B cell (primary cell): ENCODE results near the gene XRCC1. TPM values are rescaled to one million over a fixed set of nuclear protein-coding genes. Genes with fewer than 3 reads are reported as not detected.

ENCODE experiments used
- ATAC-seq: fragments of 200-7000 bp; cut with Tn5 transposase; one replicate; pipeline ENCODE4 v1.10.0; 2021; ENCODE audit warnings: low read depth, mild to moderate bottlenecking, moderate number of reproducible peaks, moderate library complexity
- CTCF ChIA-PET: fragments of 350-600 bp; sonication (Branson Sonifier 250); formaldehyde crosslinking; loops from one replicate; lab custom pipeline; 2021; ENCODE audit warnings: antibody characterized with exemption, inconsistent platforms; lab: Charles Lee
- POLR2A ChIA-PET: fragments of 350-600 bp; sonication (Branson Sonifier 250); formaldehyde crosslinking; loops from one replicate; lab custom pipeline; 2021; ENCODE audit warnings: antibody characterized with exemption; lab: Charles Lee
- DNase-seq: peaks from one replicate; pipeline ENCODE4 v3.0.0; 2013
- H2AFZ ChIP-seq: 2 replicates; pipeline ENCODE4 v1.6.1; 2012; ENCODE audit warnings: mild to moderate bottlenecking, low read depth, low read length; ENCODE audit not compliant: insufficient read depth, poor library complexity, severe bottlenecking
- H3K27ac ChIP-seq, 2 donors: 1 replicate in 1 of 2; 2 replicates in 1 of 2; pipeline ENCODE4 v1.5.1; 2012 to 2013; ENCODE audit warnings: low read length in 2 of 2, mild to moderate bottlenecking in 2 of 2, moderate library complexity in 1 of 2
- H3K27me3 ChIP-seq, 4 experiments: fragments of 200-600 bp in 1 of 4; sonication (generic) in 1 of 4; replicated peaks in 1 of 4; 1 replicate in 2 of 4; 2 replicates in 2 of 4; pipeline versions ENCODE4 v1.6.1 to v1.7.0; 2013 to 2016; ENCODE audit warnings: low read length in 3 of 4, mild to moderate bottlenecking in 2 of 4, mixed read lengths in 1 of 4, moderate library complexity in 1 of 4; ENCODE audit not compliant: insufficient read depth in 4 of 4, control insufficient read depth in 3 of 4; ENCODE audit errors: control extremely low read depth in 1 of 4
- H3K36me3 ChIP-seq, 2 experiments: replicated peaks in 1 of 2; 1 replicate in 1 of 2; 2 replicates in 1 of 2; pipeline versions ENCODE4 v1.6.1 to v1.7.1; 2013; ENCODE audit warnings: low read length in 1 of 2; ENCODE audit not compliant: insufficient read depth in 2 of 2, control insufficient read depth in 1 of 2; ENCODE audit errors: control extremely low read depth in 1 of 2, extremely low read depth in 1 of 2
- H3K4me1 ChIP-seq, 2 donors: fragments of 200-600 bp in 1 of 2; sonication (generic) in 1 of 2; 1 replicate in 1 of 2; 2 replicates in 1 of 2; pipeline versions ENCODE4 v1.5.1 to v1.6.1; 2013 to 2017; ENCODE audit warnings: low read length in 2 of 2; ENCODE audit not compliant: control insufficient read depth in 2 of 2, insufficient read depth in 2 of 2
- H3K4me2 ChIP-seq: replicated peaks from 2 replicates; pipeline ENCODE3; 2012; ENCODE audit warnings: mild to moderate bottlenecking, low read depth, low read length; ENCODE audit not compliant: poor library complexity, severe bottlenecking
- H3K4me3 ChIP-seq, 5 experiments: fragments of 200-600 bp in 1 of 5; sonication (generic) in 1 of 5; 1 replicate in 3 of 5; 2 replicates in 2 of 5; pipeline versions ENCODE4 v1.5.1 to v1.7.0; 2011 to 2016; ENCODE audit warnings: low read length in 4 of 5, mild to moderate bottlenecking in 4 of 5, low read depth in 2 of 5, control low read depth in 1 of 5, moderate library complexity in 1 of 5; ENCODE audit not compliant: insufficient read depth in 1 of 5; ENCODE audit errors: control extremely low read depth in 1 of 5, extremely low read depth in 1 of 5
- H3K79me2 ChIP-seq: fragments of 200-600 bp; sonication (generic); one replicate; pipeline ENCODE4 v1.6.0; 2016; ENCODE audit warnings: low read length; ENCODE audit not compliant: control insufficient read depth, insufficient read depth
- H3K9ac ChIP-seq: fragments of 200-600 bp; sonication (generic); 2 replicates; pipeline ENCODE4 v1.6.1; 2017; ENCODE audit warnings: mild to moderate bottlenecking, low read length, moderate library complexity
- H3K9me3 ChIP-seq, 3 donors: one replicate each; pipeline versions ENCODE4 v1.6.1 to v1.7.1; 2013; ENCODE audit warnings: low read length in 2 of 3; ENCODE audit not compliant: control insufficient read depth in 2 of 3, insufficient read depth in 1 of 3; ENCODE audit errors: control extremely low read depth in 1 of 3
- H4K20me1 ChIP-seq: 2 replicates; pipeline ENCODE4 v1.6.0; 2012; ENCODE audit warnings: mild to moderate bottlenecking, low read length; ENCODE audit not compliant: insufficient read depth, control insufficient read depth, poor library complexity, severe bottlenecking
- H3K27ac Mint-ChIP-seq: one replicate; pipeline ENCODE4 v1.8.0; 2021; ENCODE audit warnings: mixed read lengths
- H3K27me3 Mint-ChIP-seq: one replicate; pipeline ENCODE4 v1.8.0; 2021; ENCODE audit warnings: mixed read lengths
- H3K4me1 Mint-ChIP-seq: one replicate; pipeline ENCODE4 v1.8.0; 2021; ENCODE audit warnings: mixed read lengths
- H3K4me3 Mint-ChIP-seq: one replicate; pipeline ENCODE4 v1.8.0; 2021; ENCODE audit warnings: mixed read lengths
- H3K9me3 Mint-ChIP-seq: one replicate; pipeline ENCODE4 v1.8.0; 2022; ENCODE audit warnings: mixed read lengths; ENCODE audit not compliant: insufficient read depth
- EZH2 ChIP-seq: IDR thresholded peaks from 2 replicates; pipeline ENCODE4 v1.6.1; 2012; ENCODE audit warnings: borderline replicate concordance, low read depth, mild to moderate bottlenecking, moderate library complexity, low read length; ENCODE audit not compliant: insufficient read depth, poor library complexity, severe bottlenecking
- WGBS: methylation state at CpG from one replicate; pipeline ENCODE4 v1.1.5; 2013; ENCODE audit warnings: missing lambda C conversion rate; ENCODE audit not compliant: insufficient coverage; 5-methylcytosine and 5-hydroxymethylcytosine counted together
- intact Hi-C: fragments of 100-400 bp; cut with micrococcal nuclease; formaldehyde crosslinking; loops from one replicate; pipeline ENCODE4 v1.10.0; 2022
- polyA plus RNA-seq: library from polyadenylated mRNA; depleted of rRNA; stranded (reverse); fragments of >200 nt; gene quantifications from 2 replicates; pipeline ENCODE4 v1.2.3, GENCODE V29; 2012
- total RNA-seq, 2 donors: library from RNA; stranded (reverse); fragments of 120-200 nt in 1 of 2; gene quantifications; 1 replicate in 1 of 2; 2 replicates in 1 of 2; pipeline versions ENCODE4 v1.2.3 to v1.2.4, GENCODE V29; 2013 to 2022
- TF ChIP-seq, protein P1 (sequence below): fragments of 200-600 bp; IDR thresholded peaks from one replicate; pipeline ENCODE4 v1.8.0; 2022; ENCODE audit warnings: antibody characterized with exemption, mild to moderate bottlenecking

XRCC1 gene
- total and polyA plus RNA-seq, 2 donors (not counting 1 experiment from before 2014, with no cell fraction given), result 34.6 to 38.2 TPM

DNA sequence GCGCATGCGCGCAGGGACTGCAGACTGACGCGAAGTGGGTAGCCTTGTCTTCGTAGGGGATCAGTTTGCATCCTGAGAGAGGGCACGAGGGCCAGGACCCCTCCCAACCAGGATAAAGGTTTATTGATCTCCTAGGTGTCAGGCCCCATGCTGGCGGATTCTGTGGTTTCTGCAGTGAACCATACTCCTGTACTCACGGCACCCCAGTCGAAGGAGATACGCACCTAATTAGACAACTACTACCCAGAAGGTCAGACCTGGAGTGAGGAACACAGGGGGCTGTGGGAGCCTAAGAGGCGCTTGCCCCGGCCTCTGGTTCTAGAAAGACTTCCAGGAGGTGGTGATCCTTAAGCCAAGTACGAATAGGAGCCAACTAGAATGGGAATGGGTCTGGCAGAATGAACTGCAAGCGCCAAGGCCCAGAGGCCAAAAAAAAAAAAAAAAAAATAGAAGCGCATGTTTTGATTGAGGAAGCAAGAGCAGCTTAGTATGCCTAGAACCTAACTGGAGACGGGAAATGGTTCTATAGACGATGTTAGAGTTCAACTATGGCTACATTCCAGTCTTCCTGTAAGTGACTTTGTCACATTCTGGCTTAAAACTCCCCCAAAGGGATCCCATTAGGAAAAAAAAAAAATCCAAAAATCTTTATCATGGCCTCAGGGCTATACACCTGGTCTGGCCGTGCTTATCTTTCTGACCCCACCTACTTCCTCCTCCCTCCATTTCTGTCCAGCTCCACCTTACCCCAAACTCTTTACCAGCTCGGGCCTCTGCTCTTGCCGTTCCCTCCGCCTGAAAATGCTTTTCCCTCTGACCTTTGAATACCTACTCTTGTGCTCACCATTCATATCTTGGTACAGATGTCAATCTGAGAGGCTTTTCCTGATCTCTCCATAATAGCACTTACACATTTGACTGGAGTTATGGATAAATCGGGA lies 45.0 kb upstream of the XRCC1 start:
- peak overlapping the region; percentile 86 for H3K9ac ChIP-seq
- TF ChIP-seq, protein P1, sequence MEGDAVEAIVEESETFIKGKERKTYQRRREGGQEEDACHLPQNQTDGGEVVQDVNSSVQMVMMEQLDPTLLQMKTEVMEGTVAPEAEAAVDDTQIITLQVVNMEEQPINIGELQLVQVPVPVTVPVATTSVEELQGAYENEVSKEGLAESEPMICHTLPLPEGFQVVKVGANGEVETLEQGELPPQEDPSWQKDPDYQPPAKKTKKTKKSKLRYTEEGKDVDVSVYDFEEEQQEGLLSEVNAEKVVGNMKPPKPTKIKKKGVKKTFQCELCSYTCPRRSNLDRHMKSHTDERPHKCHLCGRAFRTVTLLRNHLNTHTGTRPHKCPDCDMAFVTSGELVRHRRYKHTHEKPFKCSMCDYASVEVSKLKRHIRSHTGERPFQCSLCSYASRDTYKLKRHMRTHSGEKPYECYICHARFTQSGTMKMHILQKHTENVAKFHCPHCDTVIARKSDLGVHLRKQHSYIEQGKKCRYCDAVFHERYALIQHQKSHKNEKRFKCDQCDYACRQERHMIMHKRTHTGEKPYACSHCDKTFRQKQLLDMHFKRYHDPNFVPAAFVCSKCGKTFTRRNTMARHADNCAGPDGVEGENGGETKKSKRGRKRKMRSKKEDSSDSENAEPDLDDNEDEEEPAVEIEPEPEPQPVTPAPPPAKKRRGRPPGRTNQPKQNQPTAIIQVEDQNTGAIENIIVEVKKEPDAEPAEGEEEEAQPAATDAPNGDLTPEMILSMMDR, result no peak
- no peak for TF ChIP-seq EZH2
- H3K79me2 ChIP-seq, result peaks cover 14% of the 10 kb centered on the region
- H3K36me3 ChIP-seq, result no peaks in the 10 kb centered on the region
- peak overlapping the region; percentile 79 for H3K4me2 ChIP-seq
- POLR2A ChIA-PET, result interaction anchor here (0.7 to 1.3 kb wide), 2 partner anchors 47 to 87 kb away, joined by 3 to 4 read pairs; partner anchors contain the start of gene ZNF575
- peak overlapping the region; percentile 54 to 86 (median 80) for H3K4me3 ChIP-seq
- H3K27ac Mint-ChIP-seq, result peak overlapping the region; percentile 99
- H2AFZ ChIP-seq, result peak overlapping the region; percentile 94
- H3K4me1 ChIP-seq, result peaks cover 16 to 22% of the 10 kb centered on the region in 2 donors
- DNase-seq, result no peak
- H3K27ac ChIP-seq, result peak overlapping the region; percentile 84 to 88
- 57% methylated on average over 19 of the region's 23 CpGs for WGBS
- no peaks in the 10 kb centered on the region for H3K27me3 ChIP-seq
- peaks cover 16% of the 10 kb centered on the region for H4K20me1 ChIP-seq
- H3K9me3 ChIP-seq, result peaks cover 0 to 15% (median 0%) of the 10 kb centered on the region in 3 donors
- no peak for ATAC-seq
- intact Hi-C loops, result loop anchor here (1.0 kb wide), 1 partner anchor 48 kb away; no protein-coding TSS in a partner anchor
- CTCF ChIA-PET, result interaction anchor here (0.6 to 1.8 kb wide), 5 partner anchors 10 to 70 kb away, joined by 3 to 4 read pairs (median 3); no protein-coding TSS in a partner anchor
- peaks cover 30% of the 10 kb centered on the region for H3K4me1 Mint-ChIP-seq
- no peaks in the 10 kb centered on the region for H3K9me3 Mint-ChIP-seq
- peak overlapping the region; percentile 98 for H3K4me3 Mint-ChIP-seq
- H3K27me3 Mint-ChIP-seq, result no peaks in the 10 kb centered on the region
